ENCODE measurements around the gene CAV3.

CAV3 gene

DNA sequence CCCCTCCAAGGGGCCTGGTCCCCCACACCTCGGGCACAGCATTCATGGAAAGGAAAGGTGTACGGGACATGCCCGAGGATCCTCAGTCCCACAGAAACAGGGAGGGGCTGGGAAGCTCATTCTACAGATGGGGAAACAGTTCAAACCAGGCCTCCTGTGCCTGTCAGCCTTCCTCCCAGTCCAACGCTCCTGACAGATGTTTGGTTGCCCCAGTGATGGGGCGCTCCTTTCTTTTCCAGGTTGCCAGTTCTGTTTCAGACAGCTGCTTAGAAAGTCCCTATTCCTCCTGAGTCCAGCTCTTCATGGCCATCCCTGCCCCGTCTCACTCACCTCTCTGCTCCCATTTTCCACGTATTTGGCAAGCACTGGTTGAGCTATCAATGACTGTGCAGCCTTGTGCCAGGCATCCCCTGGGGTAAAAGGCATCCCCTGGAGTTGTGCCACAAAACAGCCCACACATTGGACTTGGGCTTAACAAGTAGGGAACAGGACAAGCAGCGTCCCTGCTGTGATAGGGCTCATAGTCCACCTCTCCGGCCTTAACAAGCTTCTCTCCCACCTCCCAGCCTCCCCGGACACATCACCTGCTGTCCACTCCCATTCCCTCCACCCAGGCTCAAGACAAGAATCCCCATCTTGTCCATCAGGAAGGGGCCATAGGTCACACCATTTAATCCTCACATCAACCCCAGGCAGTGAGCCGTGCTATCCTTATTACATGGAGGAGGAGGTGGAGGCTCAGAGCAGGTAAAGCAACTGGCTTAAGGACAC, 29.2 kb downstream of the CAV3 start (continued):
- TF ChIP-seq, protein P1, sequence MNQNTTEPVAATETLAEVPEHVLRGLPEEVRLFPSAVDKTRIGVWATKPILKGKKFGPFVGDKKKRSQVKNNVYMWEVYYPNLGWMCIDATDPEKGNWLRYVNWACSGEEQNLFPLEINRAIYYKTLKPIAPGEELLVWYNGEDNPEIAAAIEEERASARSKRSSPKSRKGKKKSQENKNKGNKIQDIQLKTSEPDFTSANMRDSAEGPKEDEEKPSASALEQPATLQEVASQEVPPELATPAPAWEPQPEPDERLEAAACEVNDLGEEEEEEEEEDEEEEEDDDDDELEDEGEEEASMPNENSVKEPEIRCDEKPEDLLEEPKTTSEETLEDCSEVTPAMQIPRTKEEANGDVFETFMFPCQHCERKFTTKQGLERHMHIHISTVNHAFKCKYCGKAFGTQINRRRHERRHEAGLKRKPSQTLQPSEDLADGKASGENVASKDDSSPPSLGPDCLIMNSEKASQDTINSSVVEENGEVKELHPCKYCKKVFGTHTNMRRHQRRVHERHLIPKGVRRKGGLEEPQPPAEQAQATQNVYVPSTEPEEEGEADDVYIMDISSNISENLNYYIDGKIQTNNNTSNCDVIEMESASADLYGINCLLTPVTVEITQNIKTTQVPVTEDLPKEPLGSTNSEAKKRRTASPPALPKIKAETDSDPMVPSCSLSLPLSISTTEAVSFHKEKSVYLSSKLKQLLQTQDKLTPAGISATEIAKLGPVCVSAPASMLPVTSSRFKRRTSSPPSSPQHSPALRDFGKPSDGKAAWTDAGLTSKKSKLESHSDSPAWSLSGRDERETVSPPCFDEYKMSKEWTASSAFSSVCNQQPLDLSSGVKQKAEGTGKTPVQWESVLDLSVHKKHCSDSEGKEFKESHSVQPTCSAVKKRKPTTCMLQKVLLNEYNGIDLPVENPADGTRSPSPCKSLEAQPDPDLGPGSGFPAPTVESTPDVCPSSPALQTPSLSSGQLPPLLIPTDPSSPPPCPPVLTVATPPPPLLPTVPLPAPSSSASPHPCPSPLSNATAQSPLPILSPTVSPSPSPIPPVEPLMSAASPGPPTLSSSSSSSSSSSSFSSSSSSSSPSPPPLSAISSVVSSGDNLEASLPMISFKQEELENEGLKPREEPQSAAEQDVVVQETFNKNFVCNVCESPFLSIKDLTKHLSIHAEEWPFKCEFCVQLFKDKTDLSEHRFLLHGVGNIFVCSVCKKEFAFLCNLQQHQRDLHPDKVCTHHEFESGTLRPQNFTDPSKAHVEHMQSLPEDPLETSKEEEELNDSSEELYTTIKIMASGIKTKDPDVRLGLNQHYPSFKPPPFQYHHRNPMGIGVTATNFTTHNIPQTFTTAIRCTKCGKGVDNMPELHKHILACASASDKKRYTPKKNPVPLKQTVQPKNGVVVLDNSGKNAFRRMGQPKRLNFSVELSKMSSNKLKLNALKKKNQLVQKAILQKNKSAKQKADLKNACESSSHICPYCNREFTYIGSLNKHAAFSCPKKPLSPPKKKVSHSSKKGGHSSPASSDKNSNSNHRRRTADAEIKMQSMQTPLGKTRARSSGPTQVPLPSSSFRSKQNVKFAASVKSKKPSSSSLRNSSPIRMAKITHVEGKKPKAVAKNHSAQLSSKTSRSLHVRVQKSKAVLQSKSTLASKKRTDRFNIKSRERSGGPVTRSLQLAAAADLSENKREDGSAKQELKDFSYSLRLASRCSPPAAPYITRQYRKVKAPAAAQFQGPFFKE (tag by site-specific recombination; IDR thresholded peaks at IDR 0.05; ENCODE audit: borderline replicate concordance), result no peak
- TF ChIP-seq ZFP3 (tag by site-specific recombination; IDR thresholded peaks at IDR 0.05; ENCODE audit: low read depth) (no peak), ZNF510 (tag by site-specific recombination; IDR thresholded peaks at IDR 0.05; ENCODE audit: insufficient replicate concordance) (no peak)
- TF ChIP-seq, protein P2, sequence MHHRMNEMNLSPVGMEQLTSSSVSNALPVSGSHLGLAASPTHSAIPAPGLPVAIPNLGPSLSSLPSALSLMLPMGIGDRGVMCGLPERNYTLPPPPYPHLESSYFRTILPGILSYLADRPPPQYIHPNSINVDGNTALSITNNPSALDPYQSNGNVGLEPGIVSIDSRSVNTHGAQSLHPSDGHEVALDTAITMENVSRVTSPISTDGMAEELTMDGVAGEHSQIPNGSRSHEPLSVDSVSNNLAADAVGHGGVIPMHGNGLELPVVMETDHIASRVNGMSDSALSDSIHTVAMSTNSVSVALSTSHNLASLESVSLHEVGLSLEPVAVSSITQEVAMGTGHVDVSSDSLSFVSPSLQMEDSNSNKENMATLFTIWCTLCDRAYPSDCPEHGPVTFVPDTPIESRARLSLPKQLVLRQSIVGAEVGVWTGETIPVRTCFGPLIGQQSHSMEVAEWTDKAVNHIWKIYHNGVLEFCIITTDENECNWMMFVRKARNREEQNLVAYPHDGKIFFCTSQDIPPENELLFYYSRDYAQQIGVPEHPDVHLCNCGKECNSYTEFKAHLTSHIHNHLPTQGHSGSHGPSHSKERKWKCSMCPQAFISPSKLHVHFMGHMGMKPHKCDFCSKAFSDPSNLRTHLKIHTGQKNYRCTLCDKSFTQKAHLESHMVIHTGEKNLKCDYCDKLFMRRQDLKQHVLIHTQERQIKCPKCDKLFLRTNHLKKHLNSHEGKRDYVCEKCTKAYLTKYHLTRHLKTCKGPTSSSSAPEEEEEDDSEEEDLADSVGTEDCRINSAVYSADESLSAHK (tag by site-specific recombination; IDR thresholded peaks at IDR 0.05), result no peak

DNA sequence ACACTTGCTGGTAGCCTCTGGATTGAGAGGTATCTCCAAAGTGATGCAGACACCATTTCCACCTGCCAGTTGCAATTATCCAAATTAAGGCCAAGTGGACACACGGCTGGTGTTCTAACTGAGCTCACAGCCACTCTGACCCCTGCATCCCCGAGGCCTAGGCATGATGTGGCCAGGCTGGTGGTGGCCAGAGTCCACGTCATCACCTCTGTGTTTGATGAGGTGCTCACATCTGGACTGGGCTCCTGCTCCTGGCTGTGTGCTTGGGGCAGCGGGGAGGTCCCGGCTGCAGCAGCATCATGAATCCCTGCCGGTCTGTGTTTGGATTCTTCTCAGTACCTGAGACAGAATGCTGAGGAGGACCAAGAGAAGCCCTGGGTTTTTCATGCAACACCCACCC, 30.9 kb downstream of the CAV3 start:
- CTCF ChIA-PET, result interaction anchor here (1.0 kb wide), 1 partner anchor 102 kb away, joined by 3 read pairs; no protein-coding TSS in a partner anchor
- TF ChIP-seq, protein P3, sequence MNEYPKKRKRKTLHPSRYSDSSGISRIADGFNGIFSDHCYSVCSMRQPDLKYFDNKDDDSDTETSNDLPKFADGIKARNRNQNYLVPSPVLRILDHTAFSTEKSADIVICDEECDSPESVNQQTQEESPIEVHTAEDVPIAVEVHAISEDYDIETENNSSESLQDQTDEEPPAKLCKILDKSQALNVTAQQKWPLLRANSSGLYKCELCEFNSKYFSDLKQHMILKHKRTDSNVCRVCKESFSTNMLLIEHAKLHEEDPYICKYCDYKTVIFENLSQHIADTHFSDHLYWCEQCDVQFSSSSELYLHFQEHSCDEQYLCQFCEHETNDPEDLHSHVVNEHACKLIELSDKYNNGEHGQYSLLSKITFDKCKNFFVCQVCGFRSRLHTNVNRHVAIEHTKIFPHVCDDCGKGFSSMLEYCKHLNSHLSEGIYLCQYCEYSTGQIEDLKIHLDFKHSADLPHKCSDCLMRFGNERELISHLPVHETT (tag by site-specific recombination; IDR thresholded peaks at IDR 0.05), result no peak
- TF ChIP-seq ZNF391 (tag by site-specific recombination; IDR thresholded peaks at IDR 0.05; ENCODE audit: borderline replicate concordance, low read depth), result no peak
- Histone ChIP-seq H3K36me3 (ENCODE audit: control insufficient read depth in 2 of 2, insufficient read depth in 1 of 2, low read length in 2 of 2) (no peaks in the 10 kb centered on the region), H3K27ac (ENCODE audit: extremely low read depth, low read depth, low read length) (no peak overlapping the region), H3K4me3 (ENCODE audit: low read depth, low read length) (no peak overlapping the region), H3K4me1 (ENCODE audit: control insufficient read depth, insufficient read depth, low read length) (no peaks in the 10 kb centered on the region), H3K9me3 (ENCODE audit: control insufficient read depth, insufficient read depth, low read depth, low read length) (no peaks in the 10 kb centered on the region)
- POLR2A ChIA-PET, result no interaction called here

DNA sequence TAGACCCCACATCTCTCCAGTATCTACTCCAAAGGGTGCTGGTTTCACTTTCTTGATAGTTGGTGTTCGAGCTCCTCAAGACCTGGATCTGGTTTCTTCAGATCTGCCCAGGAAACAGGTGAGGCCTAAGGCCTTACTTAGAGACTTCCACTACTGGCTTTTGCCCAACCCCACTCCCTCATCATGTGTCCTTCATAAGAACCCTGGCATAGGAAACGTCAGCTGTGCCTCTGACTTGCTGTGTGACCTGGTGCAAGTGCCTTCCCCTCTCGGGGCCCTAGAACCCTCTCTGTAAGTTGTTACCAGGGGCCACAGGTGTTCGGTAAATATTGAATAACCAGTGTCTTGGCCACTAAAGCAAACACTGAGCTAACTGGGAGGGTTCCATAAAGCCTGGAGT, 31.9 kb downstream of the CAV3 start:
- Histone ChIP-seq H3K4me1 (ENCODE audit: control insufficient read depth, insufficient read depth, low read length) (no peaks in the 10 kb centered on the region), H3K36me3 (ENCODE audit: control insufficient read depth in 2 of 2, insufficient read depth in 1 of 2, low read length in 2 of 2) (no peaks in the 10 kb centered on the region), H3K9me3 (ENCODE audit: control insufficient read depth, insufficient read depth, low read depth, low read length) (no peaks in the 10 kb centered on the region), H3K4me3 (ENCODE audit: low read depth, low read length) (no peak overlapping the region), H3K27ac (ENCODE audit: extremely low read depth, low read depth, low read length) (no peak overlapping the region)
- POLR2A ChIA-PET, result interaction anchor here (0.5 kb wide), 1 partner anchor 826 kb away, joined by 3 read pairs; no protein-coding TSS in a partner anchor
- CTCF ChIA-PET, result interaction anchor here (0.7 to 1.0 kb wide), 3 partner anchors 19 to 101 kb away, joined by 3 to 4 read pairs (median 3); no protein-coding TSS in a partner anchor
- TF ChIP-seq ZNF404 (tag by site-specific recombination; IDR thresholded peaks at IDR 0.05) (no peak), ZNF155 (tag by site-specific recombination; IDR thresholded peaks at IDR 0.05) (no peak), ZNF660 (tag by site-specific recombination; IDR thresholded peaks at IDR 0.05) (no peak), ZNF48 (tag by site-specific recombination; IDR thresholded peaks at IDR 0.05) (no peak)
- TF ChIP-seq, protein P4, sequence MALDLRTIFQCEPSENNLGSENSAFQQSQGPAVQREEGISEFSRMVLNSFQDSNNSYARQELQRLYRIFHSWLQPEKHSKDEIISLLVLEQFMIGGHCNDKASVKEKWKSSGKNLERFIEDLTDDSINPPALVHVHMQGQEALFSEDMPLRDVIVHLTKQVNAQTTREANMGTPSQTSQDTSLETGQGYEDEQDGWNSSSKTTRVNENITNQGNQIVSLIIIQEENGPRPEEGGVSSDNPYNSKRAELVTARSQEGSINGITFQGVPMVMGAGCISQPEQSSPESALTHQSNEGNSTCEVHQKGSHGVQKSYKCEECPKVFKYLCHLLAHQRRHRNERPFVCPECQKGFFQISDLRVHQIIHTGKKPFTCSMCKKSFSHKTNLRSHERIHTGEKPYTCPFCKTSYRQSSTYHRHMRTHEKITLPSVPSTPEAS (tag by site-specific recombination; IDR thresholded peaks at IDR 0.05), result no peak
- TF ChIP-seq, protein P5, sequence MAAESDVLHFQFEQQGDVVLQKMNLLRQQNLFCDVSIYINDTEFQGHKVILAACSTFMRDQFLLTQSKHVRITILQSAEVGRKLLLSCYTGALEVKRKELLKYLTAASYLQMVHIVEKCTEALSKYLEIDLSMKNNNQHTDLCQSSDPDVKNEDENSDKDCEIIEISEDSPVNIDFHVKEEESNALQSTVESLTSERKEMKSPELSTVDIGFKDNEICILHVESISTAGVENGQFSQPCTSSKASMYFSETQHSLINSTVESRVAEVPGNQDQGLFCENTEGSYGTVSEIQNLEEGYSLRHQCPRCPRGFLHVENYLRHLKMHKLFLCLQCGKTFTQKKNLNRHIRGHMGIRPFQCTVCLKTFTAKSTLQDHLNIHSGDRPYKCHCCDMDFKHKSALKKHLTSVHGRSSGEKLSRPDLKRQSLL (tag by site-specific recombination; IDR thresholded peaks at IDR 0.05), result no peak
- TF ChIP-seq, protein P1 (tag by site-specific recombination; IDR thresholded peaks at IDR 0.05; ENCODE audit: borderline replicate concordance), result no peak
